ENCODE measurements around the gene KRT79. TPM values are rescaled to one million over a fixed set of nuclear protein-coding genes. Genes with fewer than 3 reads are reported as not detected.

Gene KRT79
- total and polyA plus RNA-seq, 8 donors: 0.15 TPM; not detected in 7

- intact Hi-C loops (cut with DNase I; ENCODE audit: low total_unique reads): no loop called here
- H3K4me1 ChIP-seq: peaks cover 0 to 22% (median 7%) of the 10 kb centered on the region in 4 donors
- no peak overlapping the region for H3K4me3 ChIP-seq
- WGBS, 5 donors: 19 to 48% (median 34%) methylated on average over 6 to 7 of the region's 7 CpGs
- H3K36me3 ChIP-seq: no peaks in the 10 kb centered on the region
- TF ChIP-seq POLR2AphosphoS5 (IDR thresholded peaks at IDR 0.05) (no peak), CTCF (IDR thresholded peaks at IDR 0.05) (no peak), POLR2A (IDR thresholded peaks at IDR 0.05) (no peak), EP300 (IDR thresholded peaks at IDR 0.05) (no peak)
- no peak overlapping the region for H3K27ac ChIP-seq
- H3K9me3 ChIP-seq: no peaks in the 10 kb centered on the region
- DNase-seq: peak in 1 of 2 donors; percentile 40
- H3K27me3 ChIP-seq: peaks cover 0 to 35% (median 8%) of the 10 kb centered on the region in 3 donors
These were observed 15.7 kb downstream of the KRT79 start for GRCh38 chr12:52818388-52818787.

- Histone ChIP-seq H3K27me3 (peaks cover 0 to 35% (median 8%) of the 10 kb centered on the region in 3 donors), H3K4me3 (no peak overlapping the region), H3K27ac (no peak overlapping the region), H3K36me3 (no peaks in the 10 kb centered on the region), H3K9me3 (no peaks in the 10 kb centered on the region), H3K4me1 (peaks cover 0 to 22% (median 7%) of the 10 kb centered on the region in 4 donors)
- 65 to 86% (median 74%) methylated on average over 2 of the region's 2 CpGs for WGBS, 5 donors
- no peak for TF ChIP-seq CTCF (IDR thresholded peaks at IDR 0.05)
- no peak for DNase-seq
- intact Hi-C loops (cut with DNase I; ENCODE audit: low total_unique reads): no loop called here
These were observed 16.3 kb downstream of the KRT79 start for GRCh38 chr12:52817699-52818238.

- no peaks in the 10 kb centered on the region for H3K36me3 ChIP-seq
- WGBS, 5 donors: 91 to 95% (median 93%) methylated on average over 8 of the region's 8 CpGs
- peaks cover 0 to 16% (median 7%) of the 10 kb centered on the region in 4 donors for H3K4me1 ChIP-seq
- TF ChIP-seq POLR2AphosphoS5 (IDR thresholded peaks at IDR 0.05) (no peak), CTCF (IDR thresholded peaks at IDR 0.05) (no peak), EP300 (IDR thresholded peaks at IDR 0.05) (no peak)
- intact Hi-C loops (cut with DNase I; ENCODE audit: low total_unique reads): no loop called here
- no peak overlapping the region for H3K4me3 ChIP-seq
- no peaks in the 10 kb centered on the region for H3K9me3 ChIP-seq
- no peak overlapping the region for H3K27ac ChIP-seq
- no peak for DNase-seq
- H3K27me3 ChIP-seq: peaks cover 0 to 35% (median 8%) of the 10 kb centered on the region in 3 donors
These were observed 17.0 kb downstream of the KRT79 start for GRCh38 chr12:52817003-52817698.

GRCh38 chr12:52815676-52816588, 18.2 kb downstream of the KRT79 start:
- no peaks in the 10 kb centered on the region for H3K9me3 ChIP-seq
- H3K4me3 ChIP-seq: no peak overlapping the region
- H3K27me3 ChIP-seq: peaks cover 0 to 35% (median 8%) of the 10 kb centered on the region in 3 donors
- H3K36me3 ChIP-seq: no peaks in the 10 kb centered on the region
- H3K27ac ChIP-seq: no peak overlapping the region
- TF ChIP-seq POLR2A (IDR thresholded peaks at IDR 0.05) (no peak), CTCF (IDR thresholded peaks at IDR 0.05) (no peak), EP300 (IDR thresholded peaks at IDR 0.05) (no peak), POLR2AphosphoS5 (IDR thresholded peaks at IDR 0.05) (no peak)
- intact Hi-C loops (cut with DNase I; ENCODE audit: low total_unique reads): no loop called here
- WGBS, 5 donors: 64 to 73% (median 69%) methylated on average over 8 to 9 of the region's 9 CpGs
- peaks cover 0 to 12% (median 7%) of the 10 kb centered on the region in 4 donors for H3K4me1 ChIP-seq
- peak in 1 of 2 donors; percentile 52 for DNase-seq

Data from stomach (tissue), 9 donors.